ENCODE measurements around the gene SPATA45.
"Not testable (repeated sequence)": the region's sequence is repeated elsewhere in the genome, so short reads cannot be mapped to it uniquely, and the experiment has no call there.

Gene SPATA45

DNA sequence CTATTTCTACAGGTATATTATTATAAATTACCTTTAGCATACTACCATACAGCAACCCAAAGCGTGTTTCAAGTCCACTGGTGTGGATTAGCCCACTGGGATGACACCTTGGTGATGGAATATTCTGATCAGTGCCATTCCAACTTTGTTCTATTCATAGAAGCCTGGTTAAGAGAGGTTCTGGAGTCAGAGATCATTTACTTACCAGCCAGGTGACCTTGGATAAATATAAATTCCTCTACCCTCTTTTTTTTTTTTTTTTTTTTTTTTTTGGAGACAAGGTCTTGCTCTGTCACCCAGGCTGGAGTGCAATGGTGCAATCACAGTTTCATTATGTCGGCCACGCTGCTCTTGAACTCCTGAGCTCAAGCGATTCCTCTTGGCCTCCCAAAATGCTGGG lies at the start of gene SPATA45:
TSS of gene SPATA45 (minus strand) at position 101 of the 400 bp plus-strand sequence. CDS start 11,500 bp downstream, outside the sequence.
- no peak for DNase-seq

DNA sequence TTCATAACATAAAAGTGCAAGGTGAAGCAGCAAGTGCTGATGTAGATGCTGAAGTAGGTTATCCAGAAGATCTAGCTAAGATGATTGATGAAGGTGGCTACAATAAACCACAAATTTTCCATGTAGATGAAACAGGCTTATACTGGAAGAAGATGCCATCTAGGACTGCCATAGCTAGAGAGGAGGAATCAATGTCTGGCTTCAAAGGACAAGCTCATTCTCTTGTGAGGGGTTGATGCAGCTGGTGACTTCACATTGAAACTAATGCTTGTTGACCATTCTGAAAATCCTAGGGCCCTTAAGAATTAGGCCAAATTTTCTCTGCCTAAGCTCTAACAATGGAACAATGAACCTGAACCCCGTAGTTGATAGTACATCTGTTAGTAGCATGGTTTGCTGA lies 44.7 kb upstream of the SPATA45 start:
- DNase-seq = no peak

DNA sequence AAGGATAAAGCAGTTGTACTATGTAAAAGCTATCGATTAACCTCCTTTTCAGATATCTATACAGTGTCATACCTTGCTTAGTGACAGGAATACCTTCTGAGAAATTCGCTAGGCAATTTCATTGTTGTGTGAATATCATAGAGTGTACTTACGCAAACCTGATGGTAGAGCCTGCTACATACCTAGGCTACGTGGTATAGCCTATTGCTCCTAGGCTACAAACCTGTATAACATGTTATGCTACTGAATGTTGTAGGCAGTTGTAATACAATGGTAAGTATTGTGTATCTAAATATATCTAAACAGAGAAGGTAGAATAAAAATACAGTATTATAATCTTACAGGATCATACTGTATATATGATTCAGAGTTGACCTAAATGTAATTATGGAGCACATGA lies 37.1 kb upstream of the SPATA45 start:
- DNase-seq = no peak

DNA sequence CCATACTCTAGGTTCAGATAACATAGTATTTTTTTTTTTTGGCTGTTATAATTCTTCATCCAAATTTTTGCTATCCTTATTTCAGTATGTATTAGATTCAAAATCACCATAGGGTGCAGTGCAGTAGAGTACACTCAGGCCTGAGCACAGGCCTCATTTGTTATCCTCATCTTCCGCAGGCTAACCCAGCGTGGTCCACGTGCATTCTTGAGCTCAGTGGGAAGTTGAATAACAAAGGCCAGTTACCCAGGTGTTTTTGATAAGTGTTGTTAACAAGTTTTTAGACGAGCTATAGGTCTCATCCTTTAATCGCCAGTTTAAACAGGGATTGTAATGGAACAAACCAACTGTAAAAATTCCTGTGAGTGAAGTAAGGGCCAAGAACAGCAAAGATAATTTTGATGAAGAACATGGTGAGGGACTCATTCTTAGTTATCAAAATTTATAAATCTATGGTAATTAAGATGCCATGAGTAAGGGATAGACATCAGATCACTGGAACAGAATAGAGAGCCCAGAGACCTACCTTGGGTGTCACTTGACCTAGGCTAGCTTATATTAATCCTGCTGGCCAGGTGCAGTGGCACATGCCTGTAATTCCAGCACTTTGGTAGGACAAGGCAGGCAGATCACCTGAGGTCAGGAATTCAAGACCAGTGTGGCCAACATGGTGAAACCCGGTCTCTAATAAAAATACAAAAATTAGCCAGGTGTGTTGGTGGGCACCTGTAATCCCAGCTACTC lies 32.7 kb upstream of the SPATA45 start:
- no peak for DNase-seq

DNA sequence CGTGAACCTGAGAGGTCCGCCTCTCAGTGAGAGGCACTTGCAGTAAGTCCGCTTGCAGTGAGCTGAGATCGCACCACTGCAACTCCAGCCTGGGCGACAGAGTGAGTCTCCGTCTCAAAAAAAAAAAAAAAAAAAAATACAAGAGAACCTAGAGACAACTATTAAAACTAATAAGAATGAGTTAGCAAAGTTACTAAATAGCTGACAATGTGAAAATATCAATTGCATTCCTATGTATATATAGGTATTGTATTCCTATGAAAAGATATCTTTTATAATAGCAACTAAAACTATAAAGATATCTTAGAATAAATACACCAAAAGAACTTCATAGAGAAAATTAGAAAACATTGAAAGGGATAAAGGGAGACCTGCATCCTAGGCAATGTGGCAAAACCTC lies 31.0 kb upstream of the SPATA45 start:
- no peak for DNase-seq

DNA sequence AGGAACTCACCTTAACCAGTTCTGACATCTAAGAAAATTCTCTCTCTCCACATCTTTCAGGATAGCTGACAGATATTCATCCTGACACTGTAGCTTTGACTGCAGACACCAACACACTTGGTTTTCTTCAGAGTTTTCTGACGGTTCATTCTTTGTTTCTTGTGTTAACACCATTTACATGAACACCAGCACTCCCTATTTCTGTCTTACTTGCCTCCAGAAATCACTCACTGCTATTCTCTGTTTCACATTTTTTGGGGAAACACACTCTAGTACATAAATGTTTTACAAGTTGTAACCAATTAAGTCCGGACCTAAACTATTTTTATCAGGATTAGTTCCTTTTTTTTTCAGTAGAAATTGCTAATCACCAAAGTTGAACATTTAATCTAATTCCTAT lies 26.1 kb upstream of the SPATA45 start:
- no peak for DNase-seq

DNA sequence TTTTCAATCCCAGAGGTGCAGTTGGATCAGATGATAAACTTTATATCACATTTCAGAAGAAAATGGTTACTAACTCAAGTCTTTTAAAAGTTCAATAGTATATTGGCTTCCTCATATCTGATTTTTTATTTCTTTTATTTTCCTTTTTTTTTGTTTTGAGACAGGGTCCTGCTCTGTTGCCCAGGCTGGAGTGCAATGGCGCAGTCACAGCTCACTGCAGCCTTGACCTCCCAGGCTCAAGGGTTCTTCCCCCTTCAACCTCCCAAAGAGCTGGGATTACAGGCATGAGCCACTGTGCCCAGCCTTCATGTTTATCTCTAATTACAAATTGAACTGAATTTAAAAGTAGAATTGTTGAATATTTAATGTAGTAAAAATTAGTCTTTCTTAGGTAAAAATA lies 24.5 kb upstream of the SPATA45 start:
- DNase-seq = no peak

DNA sequence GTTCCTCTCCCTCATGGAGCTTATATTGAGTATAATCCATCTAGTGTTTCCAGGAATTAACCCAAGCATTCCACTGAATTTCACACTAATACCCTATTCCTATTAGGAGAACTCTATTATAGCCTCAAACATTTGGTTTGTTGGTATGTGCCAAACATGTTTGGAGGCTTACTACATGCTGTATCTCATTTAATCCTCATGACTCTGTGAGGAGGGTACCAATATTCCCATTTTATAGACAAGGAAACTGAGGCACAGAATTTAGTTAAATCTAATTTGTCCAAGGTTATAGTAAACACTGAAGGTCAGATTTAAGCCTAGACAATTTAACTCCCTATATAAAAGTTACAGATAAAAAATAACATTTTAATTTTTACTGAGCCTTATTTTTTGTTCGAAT lies 19.7 kb upstream of the SPATA45 start:
- no peak for DNase-seq

DNA sequence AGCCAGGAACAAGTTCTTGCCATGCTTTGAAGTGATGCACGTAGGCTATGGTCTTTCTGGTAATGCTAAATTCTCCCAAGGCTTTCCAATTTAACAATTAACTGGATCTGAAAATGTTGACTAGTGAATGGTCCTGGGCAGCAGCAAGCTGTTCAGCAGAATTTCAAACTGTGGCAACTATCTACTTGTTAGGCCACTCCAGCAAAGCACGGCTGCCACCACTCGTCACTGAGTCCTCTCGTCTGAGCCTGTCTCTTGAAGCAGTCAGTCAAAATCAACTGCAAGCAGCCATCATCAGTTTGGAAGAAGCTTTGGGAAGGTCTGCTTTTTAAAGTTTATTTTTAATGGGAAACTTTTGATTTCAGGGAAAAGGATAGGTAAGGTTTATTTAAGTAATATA lies 16.8 kb upstream of the SPATA45 start:
- no peak for DNase-seq

DNA sequence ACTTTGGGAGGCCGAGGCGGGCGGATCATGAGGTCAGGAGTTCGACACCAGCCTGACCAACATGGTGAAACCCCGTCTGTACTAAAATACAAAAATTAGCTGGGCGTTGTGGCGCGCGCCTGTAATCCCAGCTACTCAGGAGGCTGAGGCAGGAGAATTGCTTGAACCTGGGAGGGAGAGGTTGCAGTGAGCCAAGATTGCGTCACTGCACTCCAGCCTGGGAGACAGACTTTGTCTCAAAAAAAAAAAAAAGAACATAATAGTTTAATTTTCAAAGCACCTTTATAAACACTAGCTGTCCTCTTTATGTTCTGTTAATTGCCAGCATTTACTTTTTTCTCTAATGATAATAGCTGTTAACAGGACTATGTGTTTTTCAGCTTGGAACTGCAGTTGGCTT lies 15.9 kb upstream of the SPATA45 start:
- DNase-seq = not testable (repeated sequence)

DNA sequence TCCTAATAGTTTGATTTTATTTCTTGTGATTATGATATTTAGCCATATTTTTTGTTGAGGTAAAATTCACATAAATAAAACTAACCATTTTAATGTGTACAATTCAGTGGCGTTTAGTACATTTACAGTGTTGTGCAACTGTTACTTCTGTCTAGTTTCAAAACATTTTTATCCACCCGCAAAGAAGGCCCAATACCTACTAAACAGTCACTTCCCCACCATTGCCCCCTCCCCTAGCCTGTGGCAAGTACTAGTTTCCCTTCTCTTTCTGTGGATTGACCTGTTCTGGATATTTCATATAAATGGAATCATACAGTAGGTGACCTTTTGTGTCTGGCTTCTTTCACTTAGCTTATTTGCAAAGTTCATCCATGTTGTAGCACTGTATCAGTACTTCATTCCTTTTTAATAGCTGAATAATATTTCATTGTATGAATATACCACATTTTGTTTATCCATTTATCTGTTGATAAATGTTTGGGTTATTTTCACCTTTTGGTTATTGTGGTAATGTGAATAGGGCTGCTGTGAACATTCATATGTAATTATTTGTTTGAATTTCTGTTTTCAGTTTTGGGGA lies 14.8 kb upstream of the SPATA45 start:
- no peak for DNase-seq

DNA sequence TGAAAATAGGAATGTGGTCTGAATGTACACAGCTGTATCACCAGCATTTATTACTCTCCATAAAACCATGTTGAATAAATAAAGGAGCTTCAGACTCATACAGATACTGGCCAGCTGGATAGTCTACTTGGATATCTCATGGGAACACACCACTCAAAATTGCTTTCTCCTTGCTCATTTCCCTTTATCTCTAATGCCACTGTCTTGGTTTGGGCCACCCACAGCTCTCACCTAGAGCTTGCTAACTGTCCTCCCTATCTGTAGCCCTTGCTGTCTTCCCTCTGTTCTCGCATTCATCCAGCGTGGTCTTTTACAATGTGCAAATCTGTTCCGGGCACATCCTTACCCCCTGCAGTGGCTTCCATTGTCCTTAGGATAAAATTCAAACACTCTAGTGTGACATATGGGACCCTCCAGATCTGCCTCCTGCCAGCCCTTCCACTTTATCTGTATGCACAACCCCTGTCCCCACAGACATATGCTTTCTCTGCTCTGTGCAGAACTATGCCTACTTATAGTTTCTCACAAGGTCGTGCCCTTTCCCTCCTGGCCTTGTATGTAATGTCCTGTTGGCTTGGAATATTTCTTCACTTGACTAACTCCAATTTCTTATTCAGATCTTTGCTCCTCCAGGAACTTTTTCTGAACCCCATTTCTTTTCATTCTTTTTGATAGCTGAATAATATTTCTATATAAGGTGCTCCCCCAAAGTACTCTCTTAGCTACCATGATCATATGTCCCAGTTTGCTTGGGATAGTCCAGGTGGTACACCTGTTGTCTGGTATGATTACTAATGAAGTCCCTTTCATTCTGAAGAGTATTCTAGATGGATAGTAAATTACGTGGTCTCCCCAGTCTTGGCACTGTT lies 13.5 kb upstream of the SPATA45 start:
- DNase-seq = no peak

DNA sequence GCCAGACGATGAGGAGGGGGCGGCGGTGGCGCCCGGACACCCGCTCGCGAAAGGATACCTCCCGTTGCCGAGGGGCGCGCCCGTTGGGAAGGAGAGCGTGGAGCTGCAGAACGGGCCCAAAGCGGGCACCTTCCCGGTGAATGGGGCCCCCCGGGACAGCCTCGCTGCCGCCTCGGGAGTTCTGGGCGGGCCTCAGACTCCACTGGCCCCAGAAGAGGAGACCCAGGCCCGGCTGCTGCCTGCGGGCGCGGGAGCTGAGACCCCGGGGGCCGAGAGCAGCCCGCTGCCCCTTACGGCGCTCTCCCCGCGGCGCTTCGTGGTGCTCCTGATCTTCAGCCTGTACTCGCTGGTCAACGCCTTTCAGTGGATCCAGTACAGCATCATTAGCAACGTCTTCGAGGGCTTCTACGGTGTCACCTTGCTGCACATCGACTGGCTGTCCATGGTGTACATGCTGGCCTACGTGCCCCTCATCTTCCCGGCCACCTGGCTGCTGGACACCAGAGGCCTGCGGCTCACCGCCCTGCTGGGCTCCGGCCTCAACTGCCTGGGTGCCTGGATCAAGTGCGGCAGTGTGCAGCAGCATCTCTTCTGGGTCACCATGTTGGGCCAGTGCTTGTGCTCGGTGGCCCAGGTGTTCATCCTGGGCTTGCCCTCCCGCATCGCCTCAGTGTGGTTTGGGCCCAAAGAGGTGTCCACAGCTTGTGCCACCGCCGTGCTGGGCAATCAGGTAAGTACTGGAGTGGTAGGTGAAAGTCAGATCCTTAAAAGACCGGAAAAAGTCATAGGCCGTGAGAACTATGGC lies 11.2 kb upstream of the SPATA45 start:
- DNase-seq = peak; percentile 18

DNA sequence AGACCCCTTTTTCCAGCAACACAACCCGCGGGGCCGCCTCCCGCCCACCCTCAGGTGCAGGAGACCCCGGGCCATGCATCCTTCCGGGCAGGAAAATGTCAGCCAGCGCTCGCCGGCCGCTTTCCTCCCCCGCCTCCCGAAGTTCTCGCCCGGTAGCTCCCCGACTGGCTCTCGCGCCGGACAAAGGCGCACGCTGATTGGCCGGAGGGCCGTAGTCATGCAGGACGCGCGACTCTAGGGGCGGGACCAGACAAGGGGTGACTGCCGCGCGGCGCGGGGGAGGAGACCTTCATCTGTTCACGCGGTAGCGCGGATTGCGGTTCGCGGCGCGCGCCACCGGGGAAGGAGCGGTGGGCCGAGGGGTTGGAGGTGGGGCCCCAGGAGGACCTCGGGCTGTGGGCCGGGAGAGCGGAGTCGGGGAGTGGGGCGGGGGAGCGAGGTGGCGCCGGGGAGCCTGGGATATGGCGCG lies 10.6 kb upstream of the SPATA45 start, which contains the start of gene FLVCR1:
TSS of gene FLVCR1 (plus strand) at position 284 of the 469 bp plus-strand sequence. CDS start at position 462, 178 bp downstream.
- DNase-seq = peak; percentile 95

DNA sequence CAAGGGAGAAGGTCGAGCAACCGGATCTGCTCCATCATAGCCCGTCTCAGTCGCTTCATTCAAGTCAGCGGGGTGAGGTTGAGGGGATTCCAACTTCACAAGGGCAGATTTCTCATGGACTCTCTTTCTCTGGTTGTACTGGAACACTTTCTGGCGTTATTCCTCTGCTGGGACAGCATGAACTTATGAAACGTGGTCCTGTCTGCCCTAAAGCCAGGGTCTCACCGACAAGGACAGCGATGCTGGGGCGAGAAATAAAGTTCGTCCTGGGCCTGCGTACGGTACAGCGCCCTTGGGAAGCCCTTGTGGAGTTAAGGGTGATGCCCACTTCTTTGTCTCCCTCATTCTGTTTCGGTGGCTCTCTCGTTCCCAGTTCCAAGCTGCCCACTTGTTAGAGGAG lies 9.3 kb upstream of the SPATA45 start:
- no peak for DNase-seq

DNA sequence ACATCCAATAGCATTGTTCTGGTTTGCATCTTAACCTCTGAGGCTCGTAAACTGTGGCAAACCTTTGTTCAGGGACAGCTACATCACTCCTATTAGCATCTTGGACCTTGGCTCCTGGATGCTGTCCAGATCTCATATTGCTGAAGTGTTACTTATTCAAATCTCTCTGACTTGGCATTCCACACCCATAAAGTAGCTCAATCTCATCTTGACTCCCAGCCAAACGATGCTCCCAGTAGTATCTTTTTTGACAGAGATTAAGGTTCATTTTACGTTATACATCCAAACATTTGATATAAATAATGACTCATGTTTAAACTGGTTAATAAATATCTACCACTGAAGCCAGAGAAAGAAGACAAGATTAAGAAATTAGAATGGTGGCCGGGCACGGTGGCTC lies 6.2 kb upstream of the SPATA45 start:
- DNase-seq = no peak

DNA sequence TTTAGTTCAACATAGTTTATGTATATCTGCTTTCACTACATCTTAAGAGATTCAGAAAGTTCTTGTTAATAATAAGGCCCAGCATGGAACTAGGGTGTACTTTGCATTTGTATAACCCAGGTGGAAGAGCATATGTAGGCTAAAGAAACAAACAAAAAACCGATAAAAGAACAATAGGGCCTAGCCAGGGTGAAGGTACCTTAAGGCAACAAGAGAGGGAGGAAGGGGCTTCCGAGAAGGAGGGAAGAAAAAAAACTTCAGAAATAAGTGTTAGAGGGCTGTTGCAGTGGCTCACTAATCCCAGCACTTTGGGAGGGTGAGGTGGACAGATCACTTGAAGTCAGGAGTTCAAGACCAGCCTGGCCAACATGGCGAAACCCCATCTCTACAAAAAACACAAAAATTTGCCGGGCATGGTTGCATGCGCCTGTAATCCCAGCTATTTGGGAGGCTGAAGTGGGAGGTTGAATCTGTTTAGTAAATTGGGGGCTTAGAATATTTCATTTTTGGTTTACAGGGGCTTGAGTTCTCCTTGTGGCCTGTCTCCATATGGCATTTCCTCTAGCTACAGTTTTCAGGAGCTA lies 4.7 kb upstream of the SPATA45 start:
- no peak for DNase-seq

DNA sequence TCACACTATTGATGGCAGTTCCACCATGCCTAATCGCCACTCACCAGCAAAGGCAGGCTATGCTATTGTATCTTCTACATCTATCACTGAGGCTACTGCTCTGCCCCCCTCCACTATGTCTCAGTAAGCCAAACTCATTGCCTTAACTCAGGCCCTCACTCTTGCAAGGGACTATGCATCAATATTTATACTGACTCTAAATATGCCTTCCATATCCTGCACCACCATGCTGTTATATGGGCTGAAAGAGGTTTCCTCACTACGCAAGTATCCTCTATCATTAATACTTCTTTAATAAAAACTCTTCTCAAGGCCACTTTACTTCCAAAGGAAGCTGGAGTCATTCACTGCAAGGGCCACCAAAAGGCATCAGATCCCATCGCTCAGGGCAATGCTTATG lies 2.9 kb downstream of the SPATA45 start:
- DNase-seq = not testable (repeated sequence)

DNA sequence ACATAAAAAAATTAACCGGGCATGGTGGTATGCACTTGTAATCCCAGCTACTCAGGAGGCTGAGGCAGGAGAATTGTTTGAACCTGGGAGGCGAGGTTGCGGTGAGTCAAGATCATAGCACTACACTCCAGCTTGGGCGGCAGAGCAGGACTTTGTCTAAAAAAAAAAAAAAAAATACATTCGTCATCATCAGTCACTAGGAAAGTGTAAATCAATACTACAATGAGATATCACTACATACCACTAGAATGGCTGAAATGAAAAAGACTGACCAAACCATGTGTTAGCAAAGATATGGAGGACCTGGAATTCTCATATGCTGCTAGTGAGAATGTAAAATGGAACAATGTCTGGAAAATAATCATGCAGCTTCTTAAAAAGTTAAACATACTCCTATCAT lies 9.3 kb downstream of the SPATA45 start:
- DNase-seq = no peak

DNA sequence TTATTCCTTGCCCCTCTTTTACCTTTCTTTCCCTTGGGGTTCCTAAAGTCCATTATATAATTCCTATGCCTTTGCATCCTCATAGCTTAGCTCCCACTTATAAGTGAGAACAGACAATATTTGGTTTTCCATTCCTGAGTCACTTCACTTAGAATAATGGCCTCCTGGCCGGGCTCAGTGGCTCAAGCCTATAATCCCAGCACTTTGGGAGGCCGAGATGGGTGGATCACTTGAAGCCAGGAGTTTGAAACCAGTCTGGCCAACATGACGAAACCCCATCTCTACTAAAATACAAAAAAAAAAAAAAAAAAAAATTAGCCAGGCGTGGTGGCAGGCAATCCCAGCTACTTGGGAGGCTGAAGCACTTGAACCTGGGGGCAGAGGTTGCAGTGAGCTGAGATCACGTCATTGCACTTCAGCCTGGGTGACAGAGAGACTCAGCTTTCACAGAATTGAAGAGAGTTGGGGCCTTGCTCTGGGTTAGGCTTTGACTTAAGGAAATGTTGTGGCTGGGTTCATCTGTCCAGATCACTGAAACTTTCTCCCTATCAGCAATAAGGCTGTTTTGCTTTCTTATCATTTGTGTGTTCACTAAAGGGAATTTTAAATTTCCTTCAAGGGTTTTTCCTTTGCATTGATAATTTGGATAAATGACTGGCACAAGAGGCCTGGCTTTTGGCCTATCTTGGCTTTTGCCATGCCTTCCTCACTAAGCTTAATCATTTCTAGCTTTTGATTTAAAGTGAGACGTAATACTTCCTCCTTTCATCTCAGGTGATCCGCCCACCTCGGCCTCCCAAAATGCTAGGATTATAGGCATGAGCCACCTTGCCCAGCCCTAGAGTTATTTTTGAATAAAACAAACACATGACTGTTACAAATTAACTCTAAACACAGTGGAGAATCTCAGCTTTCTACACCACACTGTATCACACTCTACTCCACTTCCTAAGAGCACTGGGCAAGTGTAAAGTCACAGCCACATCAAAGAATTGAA lies 13.9 kb downstream of the SPATA45 start:
- DNase-seq = not testable (repeated sequence)

DNA sequence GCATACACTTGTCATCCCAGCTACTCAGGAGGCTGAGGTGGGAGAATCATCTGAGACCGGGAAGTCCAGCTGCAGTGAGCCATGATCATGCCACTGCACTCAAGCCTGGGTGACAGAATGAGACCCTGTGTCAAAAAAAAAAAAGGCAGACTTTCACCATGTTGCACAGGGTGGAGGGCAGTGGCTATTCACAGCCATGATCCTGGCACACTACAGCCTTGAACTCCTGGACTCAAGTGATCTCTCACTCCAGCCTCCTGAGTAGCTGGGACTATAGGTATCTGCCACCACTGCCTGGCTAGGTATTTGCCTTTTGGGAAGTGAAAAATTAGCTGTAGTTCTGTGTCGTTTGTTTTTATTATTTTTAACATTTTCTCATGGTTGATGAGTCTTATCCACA lies 19.1 kb downstream of the SPATA45 start:
- DNase-seq = no peak

Measured in activated naive CD4-positive, alpha-beta T cell treated with Interleukin-2 at 50 U/mL for 16 hours (primary cell).